Measurements from ENCODE around the gene DNAH14.

DNA sequence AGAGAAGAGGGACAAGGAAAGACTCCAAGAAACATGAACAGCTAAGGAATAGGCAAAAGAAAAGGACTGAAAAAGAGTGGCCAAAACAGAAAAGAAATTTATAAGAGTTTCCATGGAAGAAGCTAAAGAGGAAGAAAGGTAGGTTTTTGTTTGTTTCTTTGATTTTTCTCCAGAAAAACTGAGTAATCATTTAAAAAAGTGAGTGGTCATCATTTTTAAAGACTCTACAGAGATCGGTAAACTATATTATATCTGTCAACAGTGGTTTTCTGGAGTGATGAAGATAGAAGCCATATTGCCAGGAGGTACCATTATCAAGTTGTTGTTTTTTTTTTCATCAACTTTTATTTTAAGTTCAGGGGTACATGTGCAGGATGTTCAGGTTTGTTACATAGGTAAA, 202.4 kb downstream of the DNAH14 start:
- TF ChIP-seq TAF1 (IDR thresholded peaks at IDR 0.05; ENCODE audit: low read depth) (no peak), POLR2AphosphoS5 (IDR thresholded peaks at IDR 0.05) (no peak), MXI1 (conservative IDR thresholded peaks at IDR 0.05; ENCODE audit: poor library complexity, severe bottlenecking) (no peak), EZH2 (IDR thresholded peaks at IDR 0.05; ENCODE audit: borderline replicate concordance, insufficient read depth, low read length, poor library complexity, severe bottlenecking) (no peak), RAD21 (conservative IDR thresholded peaks at IDR 0.05) (no peak)
- TF ChIP-seq, protein P1, sequence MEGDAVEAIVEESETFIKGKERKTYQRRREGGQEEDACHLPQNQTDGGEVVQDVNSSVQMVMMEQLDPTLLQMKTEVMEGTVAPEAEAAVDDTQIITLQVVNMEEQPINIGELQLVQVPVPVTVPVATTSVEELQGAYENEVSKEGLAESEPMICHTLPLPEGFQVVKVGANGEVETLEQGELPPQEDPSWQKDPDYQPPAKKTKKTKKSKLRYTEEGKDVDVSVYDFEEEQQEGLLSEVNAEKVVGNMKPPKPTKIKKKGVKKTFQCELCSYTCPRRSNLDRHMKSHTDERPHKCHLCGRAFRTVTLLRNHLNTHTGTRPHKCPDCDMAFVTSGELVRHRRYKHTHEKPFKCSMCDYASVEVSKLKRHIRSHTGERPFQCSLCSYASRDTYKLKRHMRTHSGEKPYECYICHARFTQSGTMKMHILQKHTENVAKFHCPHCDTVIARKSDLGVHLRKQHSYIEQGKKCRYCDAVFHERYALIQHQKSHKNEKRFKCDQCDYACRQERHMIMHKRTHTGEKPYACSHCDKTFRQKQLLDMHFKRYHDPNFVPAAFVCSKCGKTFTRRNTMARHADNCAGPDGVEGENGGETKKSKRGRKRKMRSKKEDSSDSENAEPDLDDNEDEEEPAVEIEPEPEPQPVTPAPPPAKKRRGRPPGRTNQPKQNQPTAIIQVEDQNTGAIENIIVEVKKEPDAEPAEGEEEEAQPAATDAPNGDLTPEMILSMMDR (IDR thresholded peaks at IDR 0.05; ENCODE audit: poor library complexity, severe bottlenecking) = no peak
- TF ChIP-seq, protein P2, sequence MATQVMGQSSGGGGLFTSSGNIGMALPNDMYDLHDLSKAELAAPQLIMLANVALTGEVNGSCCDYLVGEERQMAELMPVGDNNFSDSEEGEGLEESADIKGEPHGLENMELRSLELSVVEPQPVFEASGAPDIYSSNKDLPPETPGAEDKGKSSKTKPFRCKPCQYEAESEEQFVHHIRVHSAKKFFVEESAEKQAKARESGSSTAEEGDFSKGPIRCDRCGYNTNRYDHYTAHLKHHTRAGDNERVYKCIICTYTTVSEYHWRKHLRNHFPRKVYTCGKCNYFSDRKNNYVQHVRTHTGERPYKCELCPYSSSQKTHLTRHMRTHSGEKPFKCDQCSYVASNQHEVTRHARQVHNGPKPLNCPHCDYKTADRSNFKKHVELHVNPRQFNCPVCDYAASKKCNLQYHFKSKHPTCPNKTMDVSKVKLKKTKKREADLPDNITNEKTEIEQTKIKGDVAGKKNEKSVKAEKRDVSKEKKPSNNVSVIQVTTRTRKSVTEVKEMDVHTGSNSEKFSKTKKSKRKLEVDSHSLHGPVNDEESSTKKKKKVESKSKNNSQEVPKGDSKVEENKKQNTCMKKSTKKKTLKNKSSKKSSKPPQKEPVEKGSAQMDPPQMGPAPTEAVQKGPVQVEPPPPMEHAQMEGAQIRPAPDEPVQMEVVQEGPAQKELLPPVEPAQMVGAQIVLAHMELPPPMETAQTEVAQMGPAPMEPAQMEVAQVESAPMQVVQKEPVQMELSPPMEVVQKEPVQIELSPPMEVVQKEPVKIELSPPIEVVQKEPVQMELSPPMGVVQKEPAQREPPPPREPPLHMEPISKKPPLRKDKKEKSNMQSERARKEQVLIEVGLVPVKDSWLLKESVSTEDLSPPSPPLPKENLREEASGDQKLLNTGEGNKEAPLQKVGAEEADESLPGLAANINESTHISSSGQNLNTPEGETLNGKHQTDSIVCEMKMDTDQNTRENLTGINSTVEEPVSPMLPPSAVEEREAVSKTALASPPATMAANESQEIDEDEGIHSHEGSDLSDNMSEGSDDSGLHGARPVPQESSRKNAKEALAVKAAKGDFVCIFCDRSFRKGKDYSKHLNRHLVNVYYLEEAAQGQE (IDR thresholded peaks at IDR 0.05; ENCODE audit: borderline replicate concordance) = no peak
